ENCODE measurements around the gene FNBP1. TPM values are rescaled to one million over a fixed set of nuclear protein-coding genes. Genes with fewer than 3 reads are reported as not detected.

The FNBP1 gene
- total RNA-seq, 1 donor from 2014 or later, result 38.2 TPM

GRCh38 chr9:130045725-130046450, 2.9 kb upstream of the FNBP1 start:
- DNase-seq, result no peak

GRCh38 chr9:130043654-130044623, 950 bp upstream of the FNBP1 start:
- DNase-seq, result peak; percentile 51

- DNase-seq, result no peak
Observed at GRCh38 chr9:130042406-130042884, 544 bp downstream of the FNBP1 start.

- peak; percentile 31 for DNase-seq
Observed at GRCh38 chr9:130041648-130042405, 1.2 kb downstream of the FNBP1 start.

GRCh38 chr9:130040984-130041647, 1.9 kb downstream of the FNBP1 start:
- DNase-seq, result no peak

- peak; percentile 20 for DNase-seq
Observed at GRCh38 chr9:130039528-130040147, 3.4 kb downstream of the FNBP1 start.

GRCh38 chr9:130036099-130036498, 6.9 kb downstream of the FNBP1 start:
- DNase-seq, result no peak

- DNase-seq, result no peak
Observed at GRCh38 chr9:130034570-130034969, 8.4 kb downstream of the FNBP1 start.

- DNase-seq, result no peak
Observed at GRCh38 chr9:130030651-130031127, 12.3 kb downstream of the FNBP1 start.

GRCh38 chr9:130029223-130029973, 13.6 kb downstream of the FNBP1 start:
- DNase-seq, result no peak

GRCh38 chr9:130028493-130029222, 14.3 kb downstream of the FNBP1 start:
- no peak for DNase-seq

GRCh38 chr9:130027533-130028365, 15.2 kb downstream of the FNBP1 start:
- no peak for DNase-seq

GRCh38 chr9:130026583-130027340, 16.2 kb downstream of the FNBP1 start:
- DNase-seq, result no peak

- no peak for DNase-seq
Observed at GRCh38 chr9:130024597-130024994, 18.4 kb downstream of the FNBP1 start.

GRCh38 chr9:130023994-130024596, 18.9 kb downstream of the FNBP1 start:
- DNase-seq, result no peak

GRCh38 chr9:130023144-130023787, 19.7 kb downstream of the FNBP1 start:
- peak; percentile 26 for DNase-seq
